HG03108 (cell line): ENCODE data around the gene GFRA1.

Experiments used
- ATAC-seq: cut with Tn5 transposase; IDR thresholded peaks from one replicate; pipeline ENCODE4 v1.9.1; 2021; ENCODE audit warnings: moderate library complexity; ENCODE audit not compliant: unreplicated experiment

The GFRA1 gene

GRCh38 chr10:116109881-116110280 is 163.1 kb downstream of the GFRA1 start:
- ATAC-seq, result no peak

- no peak for ATAC-seq
Observed at GRCh38 chr10:116109481-116109880, 163.5 kb downstream of the GFRA1 start.

- no peak for ATAC-seq
Observed at GRCh38 chr10:116108095-116108494, 164.9 kb downstream of the GFRA1 start.

- no peak for ATAC-seq
Observed at GRCh38 chr10:116106611-116107010, 166.4 kb downstream of the GFRA1 start.

GRCh38 chr10:116105264-116105663 is 167.7 kb downstream of the GFRA1 start:
- no peak for ATAC-seq

GRCh38 chr10:116104210-116104932 is 168.6 kb downstream of the GFRA1 start:
- no peak for ATAC-seq

GRCh38 chr10:116103668-116104067 is 169.3 kb downstream of the GFRA1 start:
- no peak for ATAC-seq

GRCh38 chr10:116101616-116102315 is 171.2 kb downstream of the GFRA1 start:
- no peak for ATAC-seq

GRCh38 chr10:116100984-116101383 is 172.0 kb downstream of the GFRA1 start:
- no peak for ATAC-seq

- no peak for ATAC-seq
Observed at GRCh38 chr10:116099023-116099420, 174.0 kb downstream of the GFRA1 start.

GRCh38 chr10:116098411-116099022 is 174.5 kb downstream of the GFRA1 start:
- no peak for ATAC-seq

GRCh38 chr10:116097239-116097784 is 175.7 kb downstream of the GFRA1 start:
- no peak for ATAC-seq

- no peak for ATAC-seq
Observed at GRCh38 chr10:116096526-116096925, 176.5 kb downstream of the GFRA1 start.

GRCh38 chr10:116094356-116094755 is 178.7 kb downstream of the GFRA1 start:
- no peak for ATAC-seq

- no peak for ATAC-seq
Observed at GRCh38 chr10:116093031-116093430, 180.0 kb downstream of the GFRA1 start.

GRCh38 chr10:116088985-116089384 is 184.0 kb downstream of the GFRA1 start:
- ATAC-seq, result no peak

- no peak for ATAC-seq
Observed at GRCh38 chr10:116085323-116085722, 187.7 kb downstream of the GFRA1 start.

- ATAC-seq, result no peak
Observed at GRCh38 chr10:116084161-116084560, 188.8 kb downstream of the GFRA1 start.

GRCh38 chr10:116083226-116083762 is 189.7 kb downstream of the GFRA1 start:
- no peak for ATAC-seq

- no peak for ATAC-seq
Observed at GRCh38 chr10:116082762-116083161, 190.2 kb downstream of the GFRA1 start.

- ATAC-seq, result no peak
Observed at GRCh38 chr10:116082206-116082605, 190.8 kb downstream of the GFRA1 start.
